Measurements from ENCODE around the gene PRKD1. TPM values are rescaled to one million over a fixed set of nuclear protein-coding genes. Genes with fewer than 3 reads are reported as not detected.

The PRKD1 gene
- total and polyA plus RNA-seq, 7 donors: 0.65 to 2.5 (median 1.5) TPM

GRCh38 chr14:29803045-29803444 lies 124.6 kb downstream of the PRKD1 start:
- Histone ChIP-seq H3K4me3 (no peak overlapping the region), H3K27me3 (ENCODE audit: insufficient read depth in 3 of 3, low read length in 2 of 3) (no peaks in the 10 kb centered on the region), H3K27ac (no peak overlapping the region), H3K9me3 (no peaks in the 10 kb centered on the region), H3K4me1 (no peaks in the 10 kb centered on the region), H3K36me3 (ENCODE audit: insufficient read depth in 1 of 2, low read depth in 1 of 2) (no peaks in the 10 kb centered on the region)
- ATAC-seq (no peak), DNase-seq (no peak)
- intact Hi-C loops (cut with DNase I): no loop called here
- TF ChIP-seq CTCF (IDR thresholded peaks at IDR 0.05): no peak

GRCh38 chr14:29802211-29802610 lies 125.4 kb downstream of the PRKD1 start:
- Histone ChIP-seq H3K4me3 (no peak overlapping the region), H3K27ac (no peak overlapping the region), H3K27me3 (ENCODE audit: insufficient read depth in 3 of 3, low read length in 2 of 3) (no peaks in the 10 kb centered on the region), H3K36me3 (ENCODE audit: insufficient read depth in 1 of 2, low read depth in 1 of 2) (no peaks in the 10 kb centered on the region), H3K9me3 (no peaks in the 10 kb centered on the region), H3K4me1 (no peaks in the 10 kb centered on the region)
- TF ChIP-seq CTCF (IDR thresholded peaks at IDR 0.05): no peak
- no peak for DNase-seq
- no peak for ATAC-seq
- intact Hi-C loops (cut with DNase I): no loop called here

GRCh38 chr14:29800961-29801360 lies 126.7 kb downstream of the PRKD1 start:
- no peak overlapping the region for H3K4me3 ChIP-seq
- no peak for DNase-seq
- no peak for ATAC-seq
- intact Hi-C loops (cut with DNase I): no loop called here
- no peaks in the 10 kb centered on the region for H3K9me3 ChIP-seq
- TF ChIP-seq CTCF (IDR thresholded peaks at IDR 0.05): no peak
- H3K4me1 ChIP-seq: no peaks in the 10 kb centered on the region
- no peak overlapping the region for H3K27ac ChIP-seq
- no peaks in the 10 kb centered on the region for H3K27me3 ChIP-seq (ENCODE audit: insufficient read depth in 3 of 3, low read length in 2 of 3)
- no peaks in the 10 kb centered on the region for H3K36me3 ChIP-seq (ENCODE audit: insufficient read depth in 1 of 2, low read depth in 1 of 2)

- H3K9me3 ChIP-seq: no peaks in the 10 kb centered on the region
- TF ChIP-seq CTCF (IDR thresholded peaks at IDR 0.05): no peak
- no peaks in the 10 kb centered on the region for H3K27me3 ChIP-seq (ENCODE audit: insufficient read depth in 3 of 3, low read length in 2 of 3)
- H3K27ac ChIP-seq: no peak overlapping the region
- no peak overlapping the region for H3K4me3 ChIP-seq
- DNase-seq: no peak
- 38 to 62% (median 54%) methylated on average over 6 of the region's 6 CpGs for WGBS, 3 donors
- ATAC-seq: no peak
- intact Hi-C loops (cut with DNase I): no loop called here
- H3K4me1 ChIP-seq: no peaks in the 10 kb centered on the region
- no peaks in the 10 kb centered on the region for H3K36me3 ChIP-seq (ENCODE audit: insufficient read depth in 1 of 2, low read depth in 1 of 2)
These were observed 128.1 kb downstream of the PRKD1 start for GRCh38 chr14:29799464-29800095.

GRCh38 chr14:29798811-29799210 lies 128.8 kb downstream of the PRKD1 start:
- WGBS, 3 donors: 60 to 84% (median 66%) methylated on average over 2 of the region's 2 CpGs
- no peak for TF ChIP-seq CTCF (IDR thresholded peaks at IDR 0.05)

More at GRCh38 chr14:29798811-29799210, 128.8 kb downstream of the PRKD1 start:
- intact Hi-C loops (cut with DNase I): no loop called here
- DNase-seq: no peak
- H3K36me3 ChIP-seq (ENCODE audit: insufficient read depth in 1 of 2, low read depth in 1 of 2): no peaks in the 10 kb centered on the region
- no peak for ATAC-seq
- H3K27me3 ChIP-seq (ENCODE audit: insufficient read depth in 3 of 3, low read length in 2 of 3): no peaks in the 10 kb centered on the region
- no peak overlapping the region for H3K4me3 ChIP-seq
- no peak overlapping the region for H3K27ac ChIP-seq
- H3K9me3 ChIP-seq: no peaks in the 10 kb centered on the region
- H3K4me1 ChIP-seq: no peaks in the 10 kb centered on the region
